Activated naive CD8-positive, alpha-beta T cell treated with anti-CD3 and anti-CD28 coated beads, Interleukin-2, amount 10 ng/mL, durations not matched to agents 7 days and 5 days (primary cell): ENCODE measurements around the gene HOXC5. TPM values are rescaled to one million over a fixed set of nuclear protein-coding genes. Genes with fewer than 3 reads are reported as not detected.
"Not testable (repeated sequence)": the region's sequence is repeated elsewhere in the genome, so short reads cannot be mapped to it uniquely, and the experiment has no call there.

Experiments used
- ATAC-seq: fragments of 150-1000 bp; cut with Tn5 transposase; one replicate; pipeline ENCODE4 v1.10.0; 2021; ENCODE audit warnings: low read depth, moderate library complexity
- POLR2A ChIA-PET: fragments of 350-600 bp; sonication (Branson Sonifier 250); formaldehyde crosslinking; loops from one replicate; lab custom pipeline; 2021; ENCODE audit warnings: antibody characterized with exemption; lab: Charles Lee
- DNase-seq: peaks from one replicate; pipeline ENCODE4 v3.0.0; 2021
- H3K27ac Mint-ChIP-seq: one replicate; pipeline ENCODE4 v1.8.0; 2022; ENCODE audit warnings: mild to moderate bottlenecking, mixed read lengths
- H3K27me3 Mint-ChIP-seq: one replicate; pipeline ENCODE4 v1.8.0; 2022; ENCODE audit warnings: mild to moderate bottlenecking, moderate library complexity, mixed read lengths
- H3K36me3 Mint-ChIP-seq: one replicate; pipeline ENCODE4 v1.8.0; 2021; ENCODE audit warnings: mild to moderate bottlenecking, mixed read lengths
- H3K4me1 Mint-ChIP-seq: one replicate; pipeline ENCODE4 v1.8.0; 2021; ENCODE audit warnings: mixed read lengths
- H3K4me3 Mint-ChIP-seq: one replicate; pipeline ENCODE4 v1.8.0; 2022; ENCODE audit warnings: mild to moderate bottlenecking, moderate library complexity, mixed read lengths
- H3K9me3 Mint-ChIP-seq: one replicate; pipeline ENCODE4 v1.8.0; 2021; ENCODE audit warnings: mixed read lengths
- total RNA-seq, 2 experiments: library from RNA; stranded (reverse); gene quantifications; one replicate each; pipeline ENCODE4 v1.2.3, GENCODE V29; 2021

Gene HOXC5
- total RNA-seq, 2 experiments from 2014 or later = not detected

DNA sequence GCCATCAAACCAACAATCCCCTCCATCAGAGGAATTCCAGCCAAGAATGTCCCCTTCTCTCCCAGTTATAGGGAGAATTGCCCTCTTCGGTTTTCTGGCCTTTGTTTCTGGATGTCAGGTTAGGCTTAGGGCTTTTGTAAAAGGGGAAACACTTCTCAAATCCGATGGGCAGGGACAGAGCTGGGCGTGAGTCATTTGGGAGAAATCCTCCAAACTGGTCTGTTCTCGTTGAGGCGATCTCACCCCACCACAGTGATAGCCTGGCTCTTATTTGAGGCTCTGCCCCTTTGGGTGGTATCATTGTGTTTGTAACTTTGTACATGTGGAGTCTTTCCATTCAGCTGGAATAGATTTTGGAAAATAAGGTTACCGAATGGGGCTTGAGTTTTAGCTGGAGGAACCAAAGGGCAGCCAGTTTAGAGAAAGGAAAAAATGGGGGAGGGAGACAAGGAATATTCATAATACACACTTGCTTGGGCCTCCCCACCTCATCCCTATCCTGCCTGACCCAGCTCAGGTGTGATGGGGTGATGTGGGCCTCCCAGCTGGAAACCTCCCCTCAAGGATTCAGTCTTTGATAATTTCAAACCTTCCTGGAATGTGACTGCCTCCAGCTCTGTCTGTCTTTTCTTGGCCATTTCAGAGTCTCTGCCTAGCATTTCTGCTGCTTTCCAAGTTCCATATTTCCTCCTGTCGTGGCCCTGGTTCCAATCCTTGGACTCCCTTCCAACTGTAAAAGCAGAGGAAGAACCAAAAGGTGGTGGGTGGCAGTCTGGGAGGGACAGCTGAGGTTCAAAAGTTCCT lies 28.3 kb downstream of the HOXC5 start:
- H3K4me3 Mint-ChIP-seq = no peak overlapping the region

DNA sequence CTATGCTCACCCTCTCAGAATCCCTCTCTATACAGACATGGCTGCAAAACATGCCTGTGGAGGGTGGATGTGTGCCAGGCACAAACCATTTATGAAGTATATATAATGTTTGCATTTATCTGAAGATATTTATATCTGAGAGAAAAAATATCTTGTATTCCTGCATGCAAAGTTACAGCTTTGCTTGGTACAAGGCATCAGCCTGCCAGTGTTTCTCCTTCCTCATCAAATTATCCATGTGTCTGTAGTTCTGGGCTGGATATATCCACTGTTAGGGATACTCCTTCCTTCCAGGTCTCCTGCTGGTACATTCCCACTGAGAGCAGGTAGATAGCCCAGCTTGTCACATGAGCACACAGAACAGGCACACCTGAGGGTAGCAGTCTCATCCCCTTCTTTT lies 32.8 kb downstream of the HOXC5 start:
- Mint-ChIP-seq H3K4me3 (no peak overlapping the region), H3K27ac (no peak overlapping the region), H3K36me3 (no peaks in the 10 kb centered on the region), H3K4me1 (peaks cover 1% of the 10 kb centered on the region), H3K27me3 (peaks cover 75% of the 10 kb centered on the region), H3K9me3 (no peaks in the 10 kb centered on the region)
- DNase-seq (no peak), ATAC-seq (no peak)
- POLR2A ChIA-PET = interaction anchor here (0.6 kb wide), 1 partner anchor 12 kb away, joined by 3 read pairs; the partner anchor contains the start of gene HOXC4

More for the DNA sequence above, 28.3 kb downstream of the HOXC5 start:
- ATAC-seq (no peak), DNase-seq (no peak)
- Mint-ChIP-seq H3K27me3 (peaks cover 91% of the 10 kb centered on the region), H3K36me3 (no peaks in the 10 kb centered on the region), H3K4me1 (no peaks in the 10 kb centered on the region), H3K9me3 (no peaks in the 10 kb centered on the region), H3K27ac (no peak overlapping the region)
- POLR2A ChIA-PET = no interaction called here

DNA sequence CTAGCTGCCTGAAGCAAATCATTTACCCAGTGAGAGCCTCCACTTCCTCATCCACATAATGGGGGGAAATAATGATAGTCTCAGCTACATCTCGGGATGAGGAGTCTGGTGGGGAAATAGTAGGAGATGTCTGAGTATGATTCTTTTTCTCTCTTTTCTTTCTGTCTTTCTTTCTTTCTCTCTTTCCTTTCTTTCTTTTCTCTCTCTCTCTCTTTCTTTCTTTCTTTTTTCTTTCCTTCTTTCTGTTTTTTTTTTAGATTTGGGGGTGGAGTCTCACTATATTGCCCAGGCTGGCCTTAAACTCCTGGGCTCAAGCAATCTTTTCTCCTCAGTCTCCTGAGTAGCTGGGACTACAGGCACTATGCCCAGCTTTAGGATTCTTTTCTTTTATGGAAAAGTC lies 33.6 kb downstream of the HOXC5 start:
- H3K36me3 Mint-ChIP-seq = no peaks in the 10 kb centered on the region
- H3K27me3 Mint-ChIP-seq = peaks cover 75% of the 10 kb centered on the region
- H3K9me3 Mint-ChIP-seq = no peaks in the 10 kb centered on the region
- H3K4me1 Mint-ChIP-seq = peaks cover 1% of the 10 kb centered on the region
- no peak overlapping the region for H3K27ac Mint-ChIP-seq
- POLR2A ChIA-PET = no interaction called here
- ATAC-seq (no peak), DNase-seq (no peak)
- H3K4me3 Mint-ChIP-seq = no peak overlapping the region

GRCh38 chr12:54068418-54069070 lies 35.7 kb downstream of the HOXC5 start:
- no peak for ATAC-seq
- H3K4me3 Mint-ChIP-seq = no peak overlapping the region
- peaks cover 1% of the 10 kb centered on the region for H3K4me1 Mint-ChIP-seq
- no peaks in the 10 kb centered on the region for H3K36me3 Mint-ChIP-seq
- no peak overlapping the region for H3K27ac Mint-ChIP-seq
- no peak for DNase-seq
- H3K27me3 Mint-ChIP-seq = peaks cover 64% of the 10 kb centered on the region
- H3K9me3 Mint-ChIP-seq = no peaks in the 10 kb centered on the region
- POLR2A ChIA-PET = no interaction called here

- Mint-ChIP-seq H3K4me1 (no peaks in the 10 kb centered on the region), H3K27ac (no peak overlapping the region), H3K9me3 (no peaks in the 10 kb centered on the region), H3K4me3 (no peak overlapping the region), H3K27me3 (peaks cover 49% of the 10 kb centered on the region), H3K36me3 (no peaks in the 10 kb centered on the region)
- DNase-seq (no peak), ATAC-seq (no peak)
- POLR2A ChIA-PET = no interaction called here
These were observed 39.1 kb downstream of the HOXC5 start for GRCh38 chr12:54071942-54072341.

DNA sequence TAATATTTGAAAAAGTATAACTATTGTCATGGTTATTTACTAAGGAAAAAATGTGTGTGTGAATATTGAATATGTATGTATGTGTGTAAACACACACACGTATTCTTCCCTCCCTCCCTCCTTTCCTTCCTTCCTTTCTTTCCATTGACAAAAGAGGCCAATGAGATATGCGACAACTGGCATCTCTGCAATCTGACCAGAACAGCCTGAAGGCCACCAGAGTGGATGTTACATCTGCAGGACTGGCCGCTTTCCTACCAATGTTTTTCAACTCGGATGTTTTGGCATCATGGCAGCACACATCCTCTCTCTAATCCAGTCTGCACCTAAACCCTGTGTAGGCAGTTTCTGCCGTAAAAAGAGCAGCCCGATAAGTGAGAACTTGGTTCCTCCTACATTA lies 41.5 kb downstream of the HOXC5 start:
- H3K27me3 Mint-ChIP-seq = peaks cover 39% of the 10 kb centered on the region
- DNase-seq (no peak), ATAC-seq (no peak)
- no peaks in the 10 kb centered on the region for H3K4me1 Mint-ChIP-seq
- H3K27ac Mint-ChIP-seq = no peak overlapping the region
- no peaks in the 10 kb centered on the region for H3K9me3 Mint-ChIP-seq
- peaks cover 3% of the 10 kb centered on the region for H3K36me3 Mint-ChIP-seq
- POLR2A ChIA-PET = no interaction called here
- no peak overlapping the region for H3K4me3 Mint-ChIP-seq

- Mint-ChIP-seq H3K27ac (no peak overlapping the region), H3K4me3 (no peak overlapping the region), H3K4me1 (no peaks in the 10 kb centered on the region), H3K36me3 (peaks cover 3% of the 10 kb centered on the region), H3K27me3 (peaks cover 33% of the 10 kb centered on the region), H3K9me3 (no peaks in the 10 kb centered on the region)
- ATAC-seq (no peak), DNase-seq (no peak)
- POLR2A ChIA-PET = no interaction called here
These were observed 42.6 kb downstream of the HOXC5 start for GRCh38 chr12:54075409-54075808.

- peaks cover 3% of the 10 kb centered on the region for H3K36me3 Mint-ChIP-seq
- POLR2A ChIA-PET = no interaction called here
- H3K4me1 Mint-ChIP-seq = peaks cover 2% of the 10 kb centered on the region
- H3K27me3 Mint-ChIP-seq = peaks cover 27% of the 10 kb centered on the region
- ATAC-seq = no peak
- no peak overlapping the region for H3K4me3 Mint-ChIP-seq
- H3K27ac Mint-ChIP-seq = no peak overlapping the region
- H3K9me3 Mint-ChIP-seq = no peaks in the 10 kb centered on the region
- DNase-seq = no peak
These were observed 43.1 kb downstream of the HOXC5 start for GRCh38 chr12:54075974-54076373.

GRCh38 chr12:54077843-54078242 lies 45.0 kb downstream of the HOXC5 start:
- ATAC-seq, H3K27ac Mint-ChIP-seq, H3K4me3 Mint-ChIP-seq, DNase-seq, H3K36me3 Mint-ChIP-seq, POLR2A ChIA-PET, H3K9me3 Mint-ChIP-seq: not testable (repeated sequence)
- Mint-ChIP-seq H3K27me3 (peaks cover 14% of the 10 kb centered on the region), H3K4me1 (peaks cover 13% of the 10 kb centered on the region)

DNA sequence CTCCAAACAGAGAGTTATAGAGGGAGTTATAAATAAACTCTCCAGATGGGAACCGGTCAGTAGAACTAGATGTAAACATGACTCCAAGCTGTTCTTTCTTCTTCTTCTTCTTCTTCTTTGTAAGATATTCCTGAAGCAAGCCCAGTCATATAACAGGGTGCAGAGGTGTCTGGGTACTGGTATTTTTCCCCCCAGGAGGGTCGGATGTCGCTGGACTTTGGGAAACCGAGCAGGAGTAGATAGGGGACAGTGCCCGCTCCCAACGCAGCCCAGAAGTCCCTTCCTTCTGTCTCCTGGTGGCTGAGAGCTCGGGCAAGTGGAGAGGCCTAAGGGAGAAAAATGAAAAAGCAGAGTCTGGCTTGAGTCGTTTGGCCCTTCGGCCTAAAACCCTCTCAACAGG lies 46.3 kb downstream of the HOXC5 start:
- POLR2A ChIA-PET, DNase-seq, H3K9me3 Mint-ChIP-seq, H3K27ac Mint-ChIP-seq, H3K36me3 Mint-ChIP-seq, H3K4me3 Mint-ChIP-seq, ATAC-seq: not testable (repeated sequence)
- Mint-ChIP-seq H3K27me3 (peaks cover 14% of the 10 kb centered on the region), H3K4me1 (peaks cover 22% of the 10 kb centered on the region)

DNA sequence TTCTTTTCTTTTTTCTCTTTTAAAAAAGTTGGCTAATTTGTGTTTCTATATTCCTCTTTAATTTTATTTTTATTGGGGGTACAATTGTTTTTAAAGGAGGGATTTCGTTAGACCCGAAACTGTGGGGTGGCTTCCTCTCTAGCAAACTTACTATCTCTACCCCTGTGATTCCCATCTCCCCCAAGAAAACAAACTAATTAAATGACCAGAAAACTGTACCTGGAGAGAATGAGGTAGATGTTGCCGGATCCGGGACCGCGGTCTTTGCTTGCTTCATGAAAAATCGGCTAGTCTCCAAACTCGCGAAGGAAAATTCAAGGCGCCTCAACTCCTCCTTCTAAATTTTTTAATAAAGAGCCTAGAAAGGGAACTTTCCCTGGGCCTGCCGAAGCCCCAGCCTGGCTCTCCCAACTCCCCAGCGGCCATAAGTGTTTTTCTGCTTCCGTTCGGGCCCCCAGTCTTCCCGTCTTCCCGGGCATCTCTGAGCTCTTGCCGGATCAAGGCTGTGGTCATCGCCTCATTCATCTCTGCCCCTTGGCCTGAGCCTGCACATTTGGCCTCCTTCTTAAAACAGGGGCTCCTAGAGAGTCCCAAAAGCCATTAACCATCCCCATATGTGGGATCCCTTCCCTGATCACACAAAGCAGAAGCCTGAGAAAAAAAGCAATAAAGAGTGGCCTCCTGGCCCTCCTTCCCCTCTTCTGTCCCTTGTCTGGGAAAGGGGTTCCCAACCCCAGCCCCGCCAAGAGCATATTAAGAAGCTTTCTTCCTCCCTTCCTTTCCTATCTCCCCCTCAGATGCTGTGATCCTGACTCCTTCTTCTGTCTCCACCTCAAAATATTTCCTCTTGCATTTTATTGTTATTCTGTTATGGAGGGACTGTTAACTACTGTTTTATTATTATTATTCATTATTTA lies 47.4 kb downstream of the HOXC5 start:
- not testable (repeated sequence) for DNase-seq, H3K27me3 Mint-ChIP-seq, ATAC-seq, H3K36me3 Mint-ChIP-seq, H3K9me3 Mint-ChIP-seq
- Mint-ChIP-seq H3K27ac (peak overlapping the region; percentile 87), H3K4me3 (peak overlapping the region; percentile 84), H3K4me1 (peaks cover 22% of the 10 kb centered on the region)
- POLR2A ChIA-PET = interaction anchor here (0.8 to 1.5 kb wide), 2 partner anchors 21 to 26 kb away, joined by 3 read pairs; no protein-coding TSS in a partner anchor

- POLR2A ChIA-PET = interaction anchor here (0.8 to 1.5 kb wide), 2 partner anchors 22 to 27 kb away, joined by 3 read pairs; no protein-coding TSS in a partner anchor
- DNase-seq = peak; percentile 56
- not testable (repeated sequence) for ATAC-seq, H3K9me3 Mint-ChIP-seq, H3K27me3 Mint-ChIP-seq, H3K36me3 Mint-ChIP-seq
- peaks cover 22% of the 10 kb centered on the region for H3K4me1 Mint-ChIP-seq
- H3K4me3 Mint-ChIP-seq = peak overlapping the region; percentile 84
- H3K27ac Mint-ChIP-seq = peak overlapping the region; percentile 87
These were observed 48.2 kb downstream of the HOXC5 start for GRCh38 chr12:54081053-54081514.
